ENCODE results near the gene EPN1. TPM values are rescaled to one million over a fixed set of nuclear protein-coding genes. Genes with fewer than 3 reads are reported as not detected.

The EPN1 gene
- total and polyA plus RNA-seq, 2 of the 13 experiments (the other 11 are each of a cell fraction or from before 2014, with no cell fraction given) = 28.9 to 31.7 TPM

- TF ChIP-seq, protein P1, sequence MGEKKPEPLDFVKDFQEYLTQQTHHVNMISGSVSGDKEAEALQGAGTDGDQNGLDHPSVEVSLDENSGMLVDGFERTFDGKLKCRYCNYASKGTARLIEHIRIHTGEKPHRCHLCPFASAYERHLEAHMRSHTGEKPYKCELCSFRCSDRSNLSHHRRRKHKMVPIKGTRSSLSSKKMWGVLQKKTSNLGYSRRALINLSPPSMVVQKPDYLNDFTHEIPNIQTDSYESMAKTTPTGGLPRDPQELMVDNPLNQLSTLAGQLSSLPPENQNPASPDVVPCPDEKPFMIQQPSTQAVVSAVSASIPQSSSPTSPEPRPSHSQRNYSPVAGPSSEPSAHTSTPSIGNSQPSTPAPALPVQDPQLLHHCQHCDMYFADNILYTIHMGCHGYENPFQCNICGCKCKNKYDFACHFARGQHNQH (CRISPR knock-in tag; IDR thresholded peaks at IDR 0.05) = peak; percentile 81
- peak; percentile 34 for TF ChIP-seq TBL1XR1 (IDR thresholded peaks at IDR 0.05; ENCODE audit: borderline replicate concordance, low read length, partially characterized antibody)
- peak; percentile 50; the same call in 1 of the 2 replicates for TF ChIP-seq ERF (CRISPR knock-in tag; IDR thresholded peaks at IDR 0.05)
- peak; percentile 63; the same call in 1 of the 2 replicates for TF ChIP-seq KDM3A (CRISPR knock-in tag; IDR thresholded peaks at IDR 0.05; ENCODE audit: low read depth)
- TF ChIP-seq, protein P2, sequence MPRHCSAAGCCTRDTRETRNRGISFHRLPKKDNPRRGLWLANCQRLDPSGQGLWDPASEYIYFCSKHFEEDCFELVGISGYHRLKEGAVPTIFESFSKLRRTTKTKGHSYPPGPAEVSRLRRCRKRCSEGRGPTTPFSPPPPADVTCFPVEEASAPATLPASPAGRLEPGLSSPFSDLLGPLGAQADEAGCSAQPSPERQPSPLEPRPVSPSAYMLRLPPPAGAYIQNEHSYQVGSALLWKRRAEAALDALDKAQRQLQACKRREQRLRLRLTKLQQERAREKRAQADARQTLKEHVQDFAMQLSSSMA (CRISPR knock-in tag; IDR thresholded peaks at IDR 0.05) = no peak
- peak; percentile 30; the same call in 1 of the 2 replicates for TF ChIP-seq MXD4 (CRISPR knock-in tag; IDR thresholded peaks at IDR 0.05)
- peak; percentile 69 for TF ChIP-seq ETV5 (CRISPR knock-in tag; IDR thresholded peaks at IDR 0.05; ENCODE audit: borderline replicate concordance)
- TF ChIP-seq, protein P3, sequence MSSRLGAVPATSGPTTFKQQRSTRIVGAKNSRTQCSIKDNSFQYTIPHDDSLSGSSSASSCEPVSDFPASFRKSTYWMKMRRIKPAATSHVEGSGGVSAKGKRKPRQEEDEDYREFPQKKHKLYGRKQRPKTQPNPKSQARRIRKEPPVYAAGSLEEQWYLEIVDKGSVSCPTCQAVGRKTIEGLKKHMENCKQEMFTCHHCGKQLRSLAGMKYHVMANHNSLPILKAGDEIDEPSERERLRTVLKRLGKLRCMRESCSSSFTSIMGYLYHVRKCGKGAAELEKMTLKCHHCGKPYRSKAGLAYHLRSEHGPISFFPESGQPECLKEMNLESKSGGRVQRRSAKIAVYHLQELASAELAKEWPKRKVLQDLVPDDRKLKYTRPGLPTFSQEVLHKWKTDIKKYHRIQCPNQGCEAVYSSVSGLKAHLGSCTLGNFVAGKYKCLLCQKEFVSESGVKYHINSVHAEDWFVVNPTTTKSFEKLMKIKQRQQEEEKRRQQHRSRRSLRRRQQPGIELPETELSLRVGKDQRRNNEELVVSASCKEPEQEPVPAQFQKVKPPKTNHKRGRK (CRISPR knock-in tag; IDR thresholded peaks at IDR 0.05) = no peak
- TF ChIP-seq TCF12 (IDR thresholded peaks at IDR 0.05) = no peak
- TF ChIP-seq TCF12 (CRISPR knock-in tag; IDR thresholded peaks at IDR 0.05) = 0 out of 2 replicates have a peak, but pooled peaks have one; percentile 37
- TF ChIP-seq, protein P4, sequence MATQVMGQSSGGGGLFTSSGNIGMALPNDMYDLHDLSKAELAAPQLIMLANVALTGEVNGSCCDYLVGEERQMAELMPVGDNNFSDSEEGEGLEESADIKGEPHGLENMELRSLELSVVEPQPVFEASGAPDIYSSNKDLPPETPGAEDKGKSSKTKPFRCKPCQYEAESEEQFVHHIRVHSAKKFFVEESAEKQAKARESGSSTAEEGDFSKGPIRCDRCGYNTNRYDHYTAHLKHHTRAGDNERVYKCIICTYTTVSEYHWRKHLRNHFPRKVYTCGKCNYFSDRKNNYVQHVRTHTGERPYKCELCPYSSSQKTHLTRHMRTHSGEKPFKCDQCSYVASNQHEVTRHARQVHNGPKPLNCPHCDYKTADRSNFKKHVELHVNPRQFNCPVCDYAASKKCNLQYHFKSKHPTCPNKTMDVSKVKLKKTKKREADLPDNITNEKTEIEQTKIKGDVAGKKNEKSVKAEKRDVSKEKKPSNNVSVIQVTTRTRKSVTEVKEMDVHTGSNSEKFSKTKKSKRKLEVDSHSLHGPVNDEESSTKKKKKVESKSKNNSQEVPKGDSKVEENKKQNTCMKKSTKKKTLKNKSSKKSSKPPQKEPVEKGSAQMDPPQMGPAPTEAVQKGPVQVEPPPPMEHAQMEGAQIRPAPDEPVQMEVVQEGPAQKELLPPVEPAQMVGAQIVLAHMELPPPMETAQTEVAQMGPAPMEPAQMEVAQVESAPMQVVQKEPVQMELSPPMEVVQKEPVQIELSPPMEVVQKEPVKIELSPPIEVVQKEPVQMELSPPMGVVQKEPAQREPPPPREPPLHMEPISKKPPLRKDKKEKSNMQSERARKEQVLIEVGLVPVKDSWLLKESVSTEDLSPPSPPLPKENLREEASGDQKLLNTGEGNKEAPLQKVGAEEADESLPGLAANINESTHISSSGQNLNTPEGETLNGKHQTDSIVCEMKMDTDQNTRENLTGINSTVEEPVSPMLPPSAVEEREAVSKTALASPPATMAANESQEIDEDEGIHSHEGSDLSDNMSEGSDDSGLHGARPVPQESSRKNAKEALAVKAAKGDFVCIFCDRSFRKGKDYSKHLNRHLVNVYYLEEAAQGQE (IDR thresholded peaks at IDR 0.05; ENCODE audit: borderline replicate concordance in 1 of 2, low read depth in 1 of 2, low read length in 2 of 2) = peak in 1 of 2 experiments; percentile 36; a peak in 1 of 4 replicates
- peak; percentile 12; the same call in 1 of the 2 replicates for TF ChIP-seq FOXP4 (CRISPR knock-in tag; IDR thresholded peaks at IDR 0.05)
- TF ChIP-seq TCF7L2 (IDR thresholded peaks at IDR 0.05; ENCODE audit: low read depth, low read length) = no peak
- TF ChIP-seq GATAD2A (CRISPR knock-in tag; IDR thresholded peaks at IDR 0.05) = peak; percentile 69
- TF ChIP-seq ZNF33B (CRISPR knock-in tag; IDR thresholded peaks at IDR 0.05) = no peak
- TF ChIP-seq KMT2A (CRISPR knock-in tag; IDR thresholded peaks at IDR 0.05) = 0 out of 2 replicates have a peak, but pooled peaks have one; percentile 61
- peak; percentile 31; the same call in 1 of the 2 replicates for TF ChIP-seq POGK (CRISPR knock-in tag; conservative IDR thresholded peaks at IDR 0.05)
These were observed 31.8 kb upstream of the EPN1 start, which contains the start of gene ZNF581 (continued) for GRCh38 chr19:55643003-55643886.
